GM12873 (cell line): ENCODE results near the gene TEX14.

Source experiments
- TF ChIP-seq, protein P1 (sequence below): IDR thresholded peaks from 2 replicates; pipeline ENCODE4 v1.5.1; 2012; ENCODE audit warnings: low read depth, mild to moderate bottlenecking, moderate library complexity, low read length, control low read depth; ENCODE audit not compliant: insufficient read depth; ENCODE audit errors: missing control alignments

TEX14 gene

DNA sequence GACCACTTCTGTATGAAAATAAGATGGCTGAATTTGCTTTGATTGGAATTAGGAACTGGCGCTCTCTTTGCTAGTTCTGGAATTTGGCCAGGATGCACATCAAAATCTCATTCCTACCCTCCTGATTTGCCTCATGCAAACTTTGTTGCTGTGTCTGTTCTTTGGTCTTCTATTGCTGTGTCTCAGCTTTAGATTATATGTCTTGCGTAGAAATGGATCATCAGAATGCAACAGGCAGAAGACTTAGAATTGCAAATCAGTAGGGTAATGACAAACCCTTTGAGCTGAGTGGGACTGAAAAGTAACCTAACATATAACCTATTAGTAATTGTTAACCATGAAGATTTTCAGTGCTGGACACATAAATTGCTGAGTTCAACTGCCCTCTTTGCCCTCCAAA, 30.9 kb upstream of the TEX14 start:
- TF ChIP-seq, protein P1, sequence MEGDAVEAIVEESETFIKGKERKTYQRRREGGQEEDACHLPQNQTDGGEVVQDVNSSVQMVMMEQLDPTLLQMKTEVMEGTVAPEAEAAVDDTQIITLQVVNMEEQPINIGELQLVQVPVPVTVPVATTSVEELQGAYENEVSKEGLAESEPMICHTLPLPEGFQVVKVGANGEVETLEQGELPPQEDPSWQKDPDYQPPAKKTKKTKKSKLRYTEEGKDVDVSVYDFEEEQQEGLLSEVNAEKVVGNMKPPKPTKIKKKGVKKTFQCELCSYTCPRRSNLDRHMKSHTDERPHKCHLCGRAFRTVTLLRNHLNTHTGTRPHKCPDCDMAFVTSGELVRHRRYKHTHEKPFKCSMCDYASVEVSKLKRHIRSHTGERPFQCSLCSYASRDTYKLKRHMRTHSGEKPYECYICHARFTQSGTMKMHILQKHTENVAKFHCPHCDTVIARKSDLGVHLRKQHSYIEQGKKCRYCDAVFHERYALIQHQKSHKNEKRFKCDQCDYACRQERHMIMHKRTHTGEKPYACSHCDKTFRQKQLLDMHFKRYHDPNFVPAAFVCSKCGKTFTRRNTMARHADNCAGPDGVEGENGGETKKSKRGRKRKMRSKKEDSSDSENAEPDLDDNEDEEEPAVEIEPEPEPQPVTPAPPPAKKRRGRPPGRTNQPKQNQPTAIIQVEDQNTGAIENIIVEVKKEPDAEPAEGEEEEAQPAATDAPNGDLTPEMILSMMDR: no peak

DNA sequence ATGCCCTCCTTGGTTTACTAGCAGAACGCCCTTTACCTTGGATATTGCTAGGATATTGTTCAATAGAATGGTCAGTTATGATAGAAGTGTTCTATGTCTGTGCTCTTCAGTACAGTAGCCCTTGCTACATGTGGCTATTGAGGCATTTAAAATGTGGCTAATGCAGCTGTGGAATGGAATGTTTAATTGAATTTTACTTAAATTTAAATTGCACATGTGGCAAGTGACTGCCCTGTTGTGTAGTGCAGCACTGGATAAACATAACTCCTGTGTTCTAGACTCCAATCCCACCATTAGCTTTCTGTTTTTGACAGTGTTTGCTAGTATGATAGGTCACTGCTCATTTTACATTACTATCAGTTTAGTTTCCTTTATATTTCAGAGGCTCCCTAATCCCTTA, 30.4 kb upstream of the TEX14 start:
- TF ChIP-seq, protein P1: no peak

DNA sequence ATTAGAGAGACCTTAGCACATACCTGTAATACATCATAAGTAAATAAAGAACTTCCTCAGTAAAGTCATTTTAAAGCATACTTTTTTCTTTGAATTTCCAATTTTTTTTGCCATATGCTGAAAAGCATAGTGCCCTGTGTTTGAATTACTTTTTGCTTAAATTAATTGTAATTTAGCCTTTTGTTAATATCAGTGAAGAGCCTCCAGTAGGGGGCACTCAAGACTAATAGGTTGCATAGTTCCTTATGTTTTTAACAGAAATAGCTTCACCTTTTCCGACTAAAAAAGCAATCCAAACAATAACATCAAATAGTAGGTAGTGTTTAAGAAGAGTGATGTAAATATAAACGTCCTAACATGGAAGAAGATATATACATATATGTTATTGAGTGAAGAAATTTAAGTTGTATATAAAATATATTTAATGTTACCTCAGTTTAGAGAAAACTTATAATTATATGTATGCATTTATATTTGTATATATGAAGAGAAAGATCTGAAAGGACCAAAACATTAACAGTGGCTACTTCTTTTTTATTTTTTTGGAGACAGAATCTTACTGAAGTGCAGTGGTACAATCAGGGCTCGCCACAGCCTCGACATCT, 19.2 kb upstream of the TEX14 start:
- TF ChIP-seq, protein P1: peak; percentile 61

DNA sequence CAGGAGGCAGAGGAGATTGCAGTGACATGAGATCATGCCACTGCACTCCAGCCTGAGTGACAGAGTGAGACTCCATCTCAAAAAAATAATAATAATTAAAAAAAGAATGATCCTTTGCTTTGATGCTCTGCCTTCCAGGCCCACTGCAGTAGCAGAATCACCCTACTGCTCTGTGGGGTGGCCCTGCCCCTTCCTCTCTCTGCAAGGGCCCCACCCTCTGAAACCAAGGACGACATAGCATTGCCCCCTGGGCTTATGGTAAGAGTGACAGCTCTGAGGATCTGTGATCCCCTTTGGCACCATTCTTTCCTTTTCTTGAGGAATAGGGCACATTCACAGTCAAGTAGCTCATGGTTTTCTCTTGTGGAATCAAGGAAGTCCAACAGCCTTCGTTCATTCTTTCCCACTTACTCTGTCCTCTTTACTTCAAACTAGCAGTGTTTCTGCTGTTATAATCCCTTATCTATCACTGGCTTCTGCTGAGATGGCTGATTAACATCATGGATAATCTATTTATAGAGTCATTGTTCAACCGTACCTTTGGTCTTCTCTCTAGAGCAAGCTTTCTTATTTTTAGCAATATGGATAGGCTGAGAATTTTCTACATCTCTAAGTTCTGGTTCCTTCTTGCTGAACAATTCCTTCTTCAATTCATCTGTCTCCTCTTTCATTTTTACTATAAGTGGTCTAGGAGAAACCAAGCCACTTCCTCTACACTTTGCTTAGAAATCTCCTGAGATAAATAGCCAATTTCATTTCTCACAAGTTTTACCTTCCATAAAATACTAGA, 14.7 kb upstream of the TEX14 start:
- TF ChIP-seq, protein P1: no peak

DNA sequence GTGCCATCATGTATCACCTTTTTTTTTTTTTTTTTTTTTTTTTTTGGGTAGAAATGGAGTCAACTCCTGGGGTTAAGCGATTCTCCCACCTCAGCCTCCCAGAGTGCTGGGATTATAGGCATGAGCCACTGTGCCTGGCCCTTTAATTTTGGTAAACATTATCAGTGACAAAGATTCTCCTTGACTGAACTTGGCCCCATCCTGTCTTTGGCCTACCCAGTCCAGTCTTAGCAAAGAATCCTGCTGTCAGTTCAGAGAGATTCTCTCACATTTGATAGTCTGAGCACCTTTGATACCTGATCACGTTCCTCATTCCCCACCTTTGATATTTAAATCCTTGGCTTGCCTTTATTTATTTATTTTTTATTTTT, 12.1 kb upstream of the TEX14 start:
- TF ChIP-seq, protein P1: no peak

DNA sequence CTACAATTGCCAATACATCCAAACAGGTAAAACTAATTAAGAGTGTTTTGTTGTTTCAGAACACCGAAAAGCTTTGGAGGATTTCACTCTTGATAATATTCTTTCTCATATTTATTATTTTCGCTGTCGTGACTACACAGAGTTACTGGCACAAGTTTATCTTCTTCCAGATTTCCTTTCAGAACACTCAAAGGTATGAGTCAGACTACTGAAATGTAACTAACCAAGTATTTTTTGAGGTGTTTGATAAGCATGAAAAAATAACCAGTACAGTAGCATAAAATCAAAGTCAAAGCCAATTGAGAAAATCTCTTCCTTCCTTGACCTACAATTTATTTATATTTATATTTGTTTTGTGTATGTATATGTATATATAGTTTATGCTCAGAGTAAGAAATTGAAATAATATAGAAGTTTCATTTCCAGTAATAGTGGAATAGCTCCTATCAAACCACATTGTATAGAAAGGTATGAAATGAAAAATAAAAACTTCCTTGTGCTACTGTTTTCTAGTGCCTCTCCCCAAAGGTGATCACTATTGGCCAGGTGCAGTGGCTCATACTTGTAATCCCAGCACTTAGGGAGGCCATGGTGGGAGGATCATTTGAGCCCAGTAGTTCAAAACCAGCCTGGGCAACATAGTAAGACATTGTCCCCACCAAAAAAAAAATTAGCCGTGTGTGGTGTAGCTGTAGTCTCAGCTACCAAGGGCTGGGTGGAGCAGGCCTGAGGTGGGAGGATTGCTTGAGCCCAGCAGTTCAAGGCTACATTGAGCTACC, 11.5 kb upstream of the TEX14 start:
- TF ChIP-seq, protein P1: no peak

DNA sequence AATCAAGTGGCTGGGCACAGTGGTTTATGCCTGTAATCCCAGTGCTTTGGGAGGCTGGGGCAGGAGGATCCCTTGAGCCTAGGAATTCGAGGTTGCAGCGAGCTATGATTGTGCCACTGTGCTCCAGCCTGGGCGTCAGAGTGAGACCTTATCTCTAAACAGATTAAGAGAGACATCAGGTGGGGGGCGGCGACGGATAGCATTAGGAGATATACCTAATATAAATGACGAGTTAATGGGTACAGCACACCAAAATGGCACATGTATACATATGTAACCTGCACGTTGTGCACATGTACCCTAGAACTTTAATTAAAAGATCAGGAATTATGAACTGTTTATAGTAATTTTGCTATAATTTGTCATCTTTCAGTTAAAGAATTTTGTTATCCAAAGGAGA, 10.9 kb upstream of the TEX14 start:
- TF ChIP-seq, protein P1: no peak
